Loucy (cell line): Measurements from ENCODE around the gene EVX1.

ENCODE experiments used
- CTCF ChIP-seq: fragments of 200-600 bp; sonication (generic); conservative IDR thresholded peaks from 2 replicates; pipeline ENCODE4 v1.5.1; 2014; ENCODE audit warnings: mild to moderate bottlenecking, antibody characterized with exemption, low read length
- EZH2phosphoT487 ChIP-seq: fragments of 200-600 bp; IDR thresholded peaks from 2 replicates; pipeline ENCODE4 v1.6.1; 2018; ENCODE audit warnings: antibody characterized with exemption, mild to moderate bottlenecking, moderate library complexity, borderline replicate concordance

- no peak for TF ChIP-seq CTCF
- no peak for TF ChIP-seq EZH2phosphoT487
These were observed 9.3 kb downstream of the EVX1 start for GRCh38 chr7:27251652-27252590.
